Measurements from ENCODE around the gene RBKS. TPM values are rescaled to one million over a fixed set of nuclear protein-coding genes. Genes with fewer than 3 reads are reported as not detected.
"Not testable (repeated sequence)": the region's sequence is repeated elsewhere in the genome, so short reads cannot be mapped to it uniquely, and the experiment has no call there.

RBKS gene
- polyA plus RNA-seq, 1 donor, result 1.1 TPM

DNA sequence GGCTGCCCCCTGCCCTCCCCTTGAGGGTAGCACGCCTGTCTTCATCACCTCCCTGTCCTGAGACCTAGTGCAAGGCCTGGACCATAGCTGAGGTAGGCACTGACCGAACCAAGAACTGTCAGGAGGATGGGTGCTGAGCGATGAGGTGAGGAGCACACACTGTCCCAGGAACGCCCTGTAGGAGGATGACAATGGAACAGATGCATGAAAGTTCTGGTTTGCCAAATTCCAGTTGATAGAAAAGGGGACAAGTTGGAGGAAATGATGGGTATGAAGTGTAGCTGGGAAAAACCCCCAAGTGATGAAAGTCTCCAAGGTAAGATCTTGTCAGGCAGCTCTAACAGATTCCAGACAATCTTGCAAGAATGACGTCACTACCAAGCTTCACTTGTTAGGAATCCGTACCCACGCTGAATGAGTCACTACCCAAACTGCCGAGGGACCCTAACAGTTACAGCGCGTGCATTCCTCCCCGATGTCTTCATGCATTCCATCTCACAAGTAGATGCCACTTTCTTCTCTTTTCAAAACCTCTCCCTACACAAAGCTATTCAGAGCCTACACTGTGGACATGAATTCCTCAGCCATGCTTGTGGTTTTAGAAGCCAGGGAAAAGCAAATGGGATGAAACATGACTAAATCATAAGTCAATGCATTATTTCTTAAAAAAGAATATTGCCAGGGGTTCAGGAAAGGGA, 91.1 kb downstream of the RBKS start:
- DNase-seq (ENCODE audit: low read depth), result peak; percentile 8

DNA sequence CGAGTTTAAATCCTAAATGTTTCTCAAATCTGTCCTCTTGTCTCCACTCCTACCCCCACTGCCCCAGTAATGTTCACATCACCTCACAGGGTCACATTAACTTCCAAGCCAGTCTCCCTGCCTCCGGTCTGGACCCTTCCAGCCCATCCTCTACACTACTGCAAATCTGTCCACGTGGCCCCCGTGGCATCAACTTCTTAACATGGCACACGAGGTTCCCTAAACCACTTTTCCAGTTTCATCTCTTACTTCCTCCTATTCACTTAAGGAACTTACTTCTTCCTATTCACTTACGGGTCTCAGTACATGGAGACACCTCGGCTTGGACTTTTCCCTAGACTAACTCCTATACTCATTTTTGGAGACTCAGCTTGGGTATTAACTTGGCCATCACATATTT, 91.7 kb downstream of the RBKS start:
- no peak for DNase-seq (ENCODE audit: low read depth)

DNA sequence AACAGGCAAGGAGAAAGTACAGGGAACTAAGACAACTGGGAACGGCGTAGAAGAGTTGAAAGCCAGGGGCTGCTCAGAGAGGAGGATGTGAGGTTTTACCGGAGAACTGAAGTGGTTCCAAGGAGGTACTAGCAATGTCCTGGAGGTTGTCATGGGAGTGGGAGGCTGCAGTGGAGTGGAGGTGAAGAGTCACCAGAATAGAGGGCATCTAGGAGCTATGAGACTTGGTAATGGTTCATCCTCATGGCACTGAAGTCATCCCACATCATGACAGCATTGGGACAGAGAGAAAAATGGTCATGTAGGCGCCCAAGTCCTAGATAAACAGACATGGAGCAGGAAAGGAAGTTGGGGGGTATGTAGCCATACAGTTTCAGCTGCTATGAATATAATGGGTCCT, 92.3 kb downstream of the RBKS start:
- DNase-seq (ENCODE audit: low read depth), result no peak

DNA sequence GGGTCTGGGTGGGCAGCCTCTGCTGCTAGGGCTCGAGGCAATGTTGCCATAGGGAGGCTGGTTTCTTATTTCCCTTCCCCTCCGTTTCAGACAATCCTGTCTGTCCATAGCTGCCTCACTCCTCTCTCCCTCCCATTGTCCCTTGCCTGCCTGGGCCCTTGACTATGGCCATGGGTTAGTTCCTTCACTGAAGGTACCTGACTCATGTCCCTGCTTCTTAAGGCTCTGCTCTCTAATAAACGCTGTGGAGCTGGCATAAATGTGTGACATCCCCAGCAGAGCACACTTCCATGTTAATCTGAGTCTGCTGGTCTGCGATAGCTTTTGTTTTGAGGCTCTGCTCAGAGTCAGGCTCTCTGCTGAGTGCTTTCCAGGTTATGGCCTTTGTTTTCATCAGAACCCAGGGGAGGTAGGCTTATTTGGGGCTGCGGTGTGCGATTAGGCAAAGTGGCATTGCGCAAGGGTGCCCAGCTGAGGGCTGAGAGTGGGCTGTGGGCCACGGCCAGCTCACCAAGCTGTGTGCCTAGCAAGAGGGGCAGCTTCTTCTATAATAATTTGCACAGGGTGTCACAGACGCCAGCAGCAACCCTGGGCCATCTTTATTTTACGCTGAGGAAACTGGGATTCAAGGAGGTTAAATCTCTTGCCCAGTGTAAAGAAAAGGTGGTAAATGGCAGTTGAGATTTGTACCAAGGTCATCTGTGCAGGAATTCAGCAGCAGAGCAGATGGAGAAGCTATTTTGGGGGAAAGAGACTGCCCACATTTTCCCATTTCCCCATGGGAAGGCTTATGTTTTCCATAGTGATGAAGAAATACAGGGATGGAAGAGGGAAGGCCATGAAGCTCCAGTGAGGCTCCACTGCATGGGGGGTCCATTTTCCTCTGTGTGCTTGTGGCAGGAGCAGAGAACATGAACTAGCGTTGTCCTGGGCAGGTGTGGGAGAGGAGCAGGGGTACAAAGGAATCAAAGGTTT, 93.1 kb downstream of the RBKS start:
- DNase-seq (ENCODE audit: low read depth), result no peak

DNA sequence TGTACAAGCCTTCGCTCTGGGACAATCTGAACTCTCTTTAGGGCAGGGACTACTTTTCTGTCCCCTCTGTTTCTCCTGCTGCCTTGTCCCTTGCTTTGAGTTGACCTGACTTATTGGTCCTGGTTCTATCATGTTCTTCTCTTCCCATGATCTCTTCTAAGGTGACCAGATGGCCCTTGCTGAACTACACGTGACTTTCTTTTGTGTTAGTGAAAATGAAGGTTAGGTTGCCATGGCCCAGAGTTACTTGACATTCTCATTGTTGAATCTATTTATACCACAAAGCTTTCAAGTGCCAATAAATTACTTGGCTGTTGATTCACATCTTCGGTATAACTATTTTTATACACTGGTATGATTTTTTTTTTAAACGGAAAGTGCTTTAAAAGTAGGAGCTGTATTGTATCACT, 94.3 kb downstream of the RBKS start:
- no peak for DNase-seq (ENCODE audit: low read depth)

DNA sequence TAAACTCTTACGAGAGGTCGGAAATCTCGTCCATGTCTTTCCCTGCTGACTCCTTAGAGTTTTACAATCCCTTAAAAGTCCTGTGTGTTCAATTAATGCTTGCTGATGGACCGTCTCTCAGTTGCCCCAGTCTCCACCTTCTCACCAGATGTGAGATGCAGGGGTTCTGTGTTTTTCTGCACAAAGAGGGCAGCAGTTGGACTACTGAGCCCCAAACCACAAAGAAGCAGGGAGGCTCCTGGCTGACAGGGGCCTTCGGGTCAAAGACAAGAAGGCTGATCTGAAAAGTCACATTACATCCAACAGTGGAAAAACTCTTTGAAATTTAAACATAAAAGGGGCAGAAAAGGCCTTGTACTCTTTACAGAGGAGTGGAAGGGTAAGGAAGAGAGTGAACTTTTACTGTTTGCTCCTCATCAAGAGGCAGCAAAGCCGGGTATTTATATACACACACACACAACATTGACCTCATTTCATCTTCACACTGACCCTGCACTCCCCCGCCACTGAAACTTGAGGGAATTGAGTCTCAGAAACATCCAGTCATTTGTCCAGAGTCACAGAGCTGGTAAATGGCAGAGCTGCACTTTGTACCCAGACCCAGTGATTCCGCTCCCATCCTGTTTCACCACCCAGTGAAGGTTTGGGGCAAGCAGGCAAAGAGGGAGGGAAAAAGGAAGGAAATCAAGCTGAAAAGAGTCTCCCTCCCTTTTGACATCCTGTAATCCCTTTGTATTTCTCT, 94.9 kb downstream of the RBKS start:
- DNase-seq (ENCODE audit: low read depth), result no peak

DNA sequence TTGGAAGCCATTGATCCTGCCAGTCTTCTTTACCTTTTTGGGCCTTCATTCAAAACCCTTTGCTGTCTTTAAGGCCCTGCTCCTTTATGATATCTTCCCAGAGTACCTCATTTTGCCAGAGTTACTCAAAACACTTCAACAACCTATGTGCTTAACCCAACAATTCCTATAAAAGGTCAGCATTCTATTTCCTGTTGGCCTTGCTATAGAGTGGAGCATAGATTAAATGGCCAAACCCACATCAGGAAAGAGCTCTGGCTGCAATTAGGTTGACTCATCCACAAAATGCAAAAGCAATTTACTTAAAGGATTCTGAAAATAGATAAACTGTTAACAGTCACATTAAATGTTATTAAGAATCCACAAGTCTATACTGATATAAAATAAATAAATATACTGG, 97.4 kb downstream of the RBKS start:
- DNase-seq (ENCODE audit: low read depth), result no peak

DNA sequence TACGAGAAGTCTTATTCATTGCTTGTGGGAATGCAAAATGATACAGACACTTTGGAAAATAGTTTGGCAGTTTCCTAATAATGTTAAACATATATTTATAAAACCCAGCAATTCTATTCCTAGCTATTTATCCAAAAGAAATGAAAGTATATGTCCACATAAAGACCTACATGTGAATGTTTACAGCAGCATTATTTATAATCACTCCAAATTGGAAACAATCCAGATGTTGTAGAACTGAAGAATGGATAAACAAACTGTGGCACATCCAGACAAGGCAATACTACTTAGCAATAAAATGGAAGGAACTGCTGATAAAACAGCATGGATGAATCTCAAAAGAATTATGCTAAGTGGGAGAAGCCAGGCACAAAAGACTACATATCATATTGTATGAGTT, 99.4 kb downstream of the RBKS start:
- DNase-seq (ENCODE audit: low read depth), result no peak

DNA sequence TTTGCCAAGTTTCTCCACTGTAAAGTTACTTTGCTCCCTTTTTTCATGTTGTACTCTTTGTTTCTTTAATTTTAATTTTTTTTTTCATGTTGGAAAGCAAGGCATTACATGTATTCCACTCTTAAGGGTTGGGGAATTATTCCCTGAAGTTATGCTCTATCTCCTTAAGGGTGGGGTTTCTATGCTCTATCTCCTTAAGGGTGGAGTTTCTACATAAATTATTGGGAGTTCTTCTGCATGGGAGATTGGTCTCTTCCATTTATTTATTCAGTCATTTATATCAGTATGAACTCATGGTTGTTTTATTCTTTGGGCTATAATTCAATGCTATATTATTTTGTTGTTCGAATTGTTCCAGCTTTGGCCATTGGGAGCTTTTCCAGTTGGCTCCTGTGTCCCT, 107.5 kb downstream of the RBKS start:
- no peak for DNase-seq (ENCODE audit: low read depth)

DNA sequence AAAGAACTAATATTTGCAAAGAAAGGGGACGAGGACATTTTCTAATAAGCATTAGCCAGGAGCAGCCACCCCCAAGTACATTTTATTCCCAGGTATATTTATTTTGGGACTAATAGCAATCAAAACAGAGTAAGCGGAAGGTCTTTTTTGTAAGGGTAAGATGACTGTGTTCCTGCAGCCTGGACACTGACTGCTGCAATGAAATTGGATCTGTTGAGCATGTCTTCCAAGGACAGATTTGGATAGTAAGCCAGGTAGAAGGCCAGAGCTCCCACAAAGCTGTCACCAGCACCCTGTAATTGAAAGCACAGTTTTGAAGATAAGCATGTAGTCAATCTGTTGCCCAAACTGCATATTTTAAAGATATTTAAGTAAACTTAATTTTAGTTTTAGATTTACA, 108.7 kb downstream of the RBKS start:
- DNase-seq (ENCODE audit: low read depth), result no peak

DNA sequence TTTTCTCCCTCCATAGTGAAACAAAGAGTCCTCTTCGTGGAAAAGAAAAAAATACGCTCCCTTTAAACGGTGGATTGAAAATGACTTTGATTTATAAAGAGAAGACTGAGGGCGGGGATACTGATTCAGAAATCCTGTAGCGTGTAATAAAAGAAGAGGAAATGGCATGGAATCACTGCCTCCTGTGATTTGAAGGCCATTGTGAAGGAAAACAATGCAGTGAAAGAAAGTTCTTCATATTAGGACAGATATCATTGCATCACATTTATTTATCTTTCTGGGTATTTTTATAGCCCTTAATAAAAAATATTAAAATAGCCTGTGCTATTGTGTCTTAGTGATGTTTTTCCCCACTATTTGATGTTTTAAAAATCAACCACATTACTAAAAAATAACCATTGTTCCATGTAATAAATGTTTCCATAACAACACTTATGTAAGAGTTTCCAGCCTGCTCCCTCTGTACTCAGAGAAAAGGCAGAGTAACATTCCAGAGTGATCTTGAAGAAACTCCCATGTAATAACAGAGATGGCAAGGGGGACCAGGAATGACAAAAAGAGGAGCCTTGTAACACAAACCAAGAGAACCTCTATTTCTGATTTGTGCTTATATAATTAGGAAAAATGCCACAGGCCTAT, 110.7 kb downstream of the RBKS start:
- no peak for DNase-seq (ENCODE audit: low read depth)

DNA sequence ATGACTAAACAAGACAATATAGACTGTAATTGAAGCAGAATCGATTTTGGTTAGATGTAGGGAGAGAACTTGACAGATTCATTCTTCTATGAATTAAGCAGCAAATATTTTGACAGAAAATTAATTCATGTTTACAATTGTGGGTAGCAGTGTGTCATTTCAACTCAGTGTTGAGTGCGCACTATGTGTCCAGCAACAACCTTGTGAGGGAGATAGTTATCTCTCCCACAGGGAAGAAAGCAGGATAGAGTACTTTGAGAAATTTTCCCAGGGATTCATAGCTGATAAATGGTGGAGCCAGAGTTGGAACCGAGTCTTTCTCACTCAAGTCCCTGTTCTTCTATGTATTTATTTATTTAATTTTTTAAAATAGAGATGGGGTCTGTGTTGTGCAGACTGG, 113.5 kb downstream of the RBKS start:
- no peak for DNase-seq (ENCODE audit: low read depth)

DNA sequence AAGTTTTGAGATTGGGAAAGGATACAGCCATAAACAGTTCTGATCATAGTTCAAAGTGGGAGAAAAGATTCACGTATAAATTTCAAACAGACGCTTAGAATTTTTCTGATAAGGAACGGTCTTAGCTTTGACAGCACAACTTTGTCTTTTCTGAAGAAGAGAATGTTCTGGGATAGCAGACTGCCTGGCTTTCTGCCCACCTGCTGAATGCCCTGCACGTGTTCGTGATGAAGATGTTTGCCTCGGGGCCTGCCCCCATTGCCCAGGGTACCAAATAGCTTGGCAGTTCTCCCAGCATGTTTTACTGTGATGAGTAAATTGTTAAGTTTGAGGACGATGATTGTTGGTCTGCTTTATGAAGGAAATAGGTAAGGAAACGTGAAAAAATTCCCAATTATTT, 114.1 kb downstream of the RBKS start:
- no peak for DNase-seq (ENCODE audit: low read depth)

DNA sequence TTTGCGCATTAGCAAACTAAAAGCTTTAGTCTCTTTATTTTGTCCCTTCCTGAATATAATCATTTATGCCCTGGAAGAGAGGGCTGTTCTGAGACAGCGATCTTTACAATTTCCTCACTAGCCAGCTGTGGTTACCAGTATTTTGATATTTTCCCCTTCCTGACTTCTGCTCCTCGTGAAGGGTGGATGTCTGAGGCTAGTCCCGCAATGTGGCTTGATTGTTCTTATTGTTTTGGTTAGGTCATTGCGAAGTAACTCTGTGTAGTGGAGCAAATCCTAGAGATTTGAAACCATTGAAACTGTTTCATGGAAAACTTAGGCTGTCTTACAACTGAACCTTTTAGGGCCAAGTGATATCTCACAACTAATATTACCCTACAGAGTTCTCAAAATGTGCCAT, 116.2 kb downstream of the RBKS start:
- DNase-seq (ENCODE audit: low read depth), result no peak

DNA sequence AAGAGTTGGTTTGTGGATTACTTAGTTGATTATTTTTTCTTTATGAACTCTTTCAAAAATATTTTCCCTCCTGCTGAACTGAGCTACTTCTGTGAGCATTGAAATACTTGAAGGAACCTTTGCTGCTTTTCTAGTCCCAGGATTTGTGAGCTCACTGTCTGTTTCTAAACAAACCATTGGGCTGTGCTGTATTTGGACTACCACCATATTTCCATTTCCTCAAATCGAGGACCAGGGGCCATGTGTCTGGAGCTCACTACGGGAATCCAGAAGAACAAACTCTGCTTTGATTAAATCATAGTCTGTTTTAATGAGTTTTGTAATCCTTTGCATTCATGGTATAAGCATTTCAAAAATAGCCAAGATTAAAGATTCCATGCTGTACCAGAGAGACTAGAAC, 117.4 kb downstream of the RBKS start:
- no peak for DNase-seq (ENCODE audit: low read depth)

DNA sequence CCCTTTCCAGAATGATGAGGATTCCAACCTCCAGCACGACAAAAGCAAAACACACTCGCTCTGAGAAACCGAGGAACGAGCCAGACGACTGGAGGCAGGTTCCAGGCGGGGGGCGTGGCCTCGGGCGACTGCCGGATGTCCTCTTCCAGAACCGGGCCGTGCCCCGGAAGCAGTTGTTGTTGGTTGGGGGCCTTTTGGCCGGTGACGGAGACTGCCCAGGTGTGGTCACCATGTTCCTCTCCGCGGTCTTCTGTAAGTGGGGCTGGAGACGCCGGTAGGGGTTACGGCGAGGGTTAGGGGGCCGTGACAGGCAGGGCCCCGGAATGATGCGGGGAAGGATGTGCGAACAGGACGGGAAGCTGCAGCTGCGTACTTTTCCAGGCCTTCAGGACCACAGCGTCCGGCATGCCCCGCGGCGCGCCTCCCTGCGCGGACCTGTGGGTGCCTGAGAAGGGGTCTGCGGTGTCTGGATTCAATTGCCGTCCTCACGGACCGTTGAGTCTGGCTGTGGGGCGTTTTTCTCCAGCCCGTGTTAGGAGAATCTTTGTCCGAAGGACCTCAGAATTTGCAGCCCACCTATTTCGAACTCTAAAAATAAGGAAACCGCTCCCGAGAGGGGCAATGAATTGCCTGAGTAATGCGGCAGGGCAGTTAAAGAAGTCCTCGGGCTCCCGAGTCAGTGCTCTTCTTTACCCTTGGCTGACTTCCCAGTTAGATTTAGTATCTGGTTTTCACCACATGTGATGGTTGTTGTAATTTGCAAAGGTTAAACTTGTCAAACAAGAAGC, 118.4 kb downstream of the RBKS start, which contains the start of gene MRPL33:
MRPL33 (plus strand) TSS at position 172 of the 788 bp plus-strand sequence; CDS start at position 231, 59 bp downstream.
- peak; percentile 78 for DNase-seq (ENCODE audit: low read depth)

DNA sequence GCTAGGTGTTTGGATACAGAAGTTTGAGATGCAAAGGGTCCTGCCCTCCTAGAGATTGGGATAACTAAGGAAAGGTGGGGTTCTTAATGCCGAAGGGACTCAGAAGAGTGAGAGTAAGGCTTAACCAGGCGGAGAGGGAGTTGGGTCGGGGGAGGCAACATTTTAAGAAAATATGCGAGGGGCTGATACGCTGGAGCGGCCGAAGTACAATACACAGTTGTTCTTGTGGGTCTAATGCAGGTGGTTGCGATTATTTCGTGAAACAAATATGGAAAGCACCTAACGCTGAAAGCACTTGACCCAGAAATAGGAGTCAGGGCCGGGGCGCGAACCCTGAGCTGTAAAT, 119.0 kb downstream of the RBKS start:
- no peak for DNase-seq (ENCODE audit: low read depth)

DNA sequence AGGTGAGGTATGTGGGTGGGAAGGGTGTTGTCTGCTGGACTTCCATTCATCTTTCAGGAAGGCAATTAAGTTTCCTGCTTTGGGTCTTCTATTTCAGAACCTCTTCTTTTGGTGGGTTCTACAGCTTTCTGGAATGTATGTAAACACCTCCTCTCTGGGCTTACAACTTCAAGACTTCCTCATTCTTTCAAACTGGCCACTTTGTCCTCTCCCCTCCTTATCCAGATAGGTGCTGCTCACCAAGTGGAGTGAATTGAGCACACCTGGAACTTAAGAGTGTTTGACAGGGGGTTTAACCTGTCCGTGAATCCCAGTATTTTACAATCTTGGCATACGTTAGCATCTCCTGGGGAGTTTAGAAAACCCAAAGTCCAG, 123.9 kb downstream of the RBKS start:
- DNase-seq (ENCODE audit: low read depth), result no peak

DNA sequence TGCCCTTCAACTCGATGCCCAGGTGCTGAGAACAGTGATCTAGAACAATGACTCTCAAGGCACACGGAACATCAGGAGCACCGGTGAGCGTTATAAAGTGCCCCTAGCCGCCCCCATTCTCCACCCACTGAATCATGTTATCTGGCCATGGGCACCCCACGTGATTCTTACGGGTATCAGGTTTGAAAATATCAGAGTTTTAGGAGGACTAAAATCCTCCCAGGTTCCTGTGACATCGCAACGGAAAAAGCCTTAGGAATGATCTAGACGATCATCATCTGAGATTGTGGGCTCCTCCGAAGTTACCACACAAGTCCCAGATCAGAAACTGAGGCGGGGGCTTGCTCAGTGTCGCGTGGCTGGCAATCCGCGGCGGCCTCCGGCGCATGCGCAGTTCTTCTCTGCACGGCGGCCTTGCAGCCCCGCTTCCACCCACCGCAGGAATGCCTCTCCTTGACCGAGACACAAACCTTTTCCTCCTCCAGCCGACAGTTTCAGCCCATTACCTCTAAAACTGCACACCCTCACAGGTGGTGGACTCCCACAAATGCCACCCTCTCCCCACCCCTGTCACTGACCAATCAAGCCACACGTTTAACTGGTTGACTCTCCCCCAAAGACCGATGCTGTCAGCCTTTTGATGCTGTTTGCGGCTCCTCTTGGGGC, 124.4 kb downstream of the RBKS start:
- DNase-seq (ENCODE audit: low read depth), result no peak

DNA sequence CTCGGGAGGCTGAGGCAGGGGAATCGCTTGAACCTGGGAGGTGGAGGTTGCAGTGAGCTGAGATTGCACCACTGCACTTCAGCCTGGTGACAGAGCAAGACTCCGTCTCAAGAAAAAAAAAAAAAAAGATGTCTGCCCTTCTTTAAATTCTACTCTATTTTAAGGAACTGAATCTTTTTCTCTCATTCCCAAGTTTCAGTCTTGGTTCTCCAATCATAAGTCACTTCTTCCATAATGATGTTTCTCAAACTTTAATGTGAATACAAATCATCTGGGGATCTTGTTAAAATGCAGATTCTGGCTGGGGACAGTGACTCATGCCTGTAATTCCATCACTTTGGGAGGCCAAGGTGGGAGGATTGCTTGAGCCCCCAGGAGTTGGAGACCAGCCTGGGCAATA, 125.7 kb downstream of the RBKS start:
- DNase-seq (ENCODE audit: low read depth), result not testable (repeated sequence)

DNA sequence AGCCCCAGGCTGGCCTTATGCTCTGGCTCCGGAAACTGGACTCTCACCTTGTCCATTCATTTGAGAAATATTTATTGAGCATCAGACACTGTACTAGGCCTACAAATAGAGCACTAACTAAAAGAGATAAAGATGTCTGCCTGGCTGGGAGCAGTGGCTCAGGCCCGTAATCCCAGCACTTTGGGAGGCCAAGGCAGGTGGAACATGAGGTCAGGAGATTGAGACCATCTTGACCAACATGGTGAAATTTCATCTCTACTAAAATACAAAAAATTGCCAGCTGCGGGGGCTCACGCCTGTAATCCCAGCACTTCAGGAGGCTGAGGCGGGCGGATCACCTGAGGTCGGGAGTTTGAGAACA, 126.3 kb downstream of the RBKS start:
- no peak for DNase-seq (ENCODE audit: low read depth)

All from forelimb muscle (tissue), 1 donor.